Skin epidermis (tissue), 12 donors: ENCODE results near the gene PRDM16.

Source experiments
- H3K27ac ChIP-seq, 21 experiments: fragments of 200-600 bp; sonication (generic) in 11 of 21; one replicate each; pipeline ENCODE4 v1.5.0; 2020; ENCODE audit warnings: mild to moderate bottlenecking in 3 of 21, inconsistent platforms in 2 of 21, moderate library complexity in 2 of 21
- H3K4me3 ChIP-seq, 7 experiments: fragments of 200-600 bp; sonication (generic) in 2 of 7; one replicate each; pipeline ENCODE4 v1.5.0; 2020; ENCODE audit warnings: inconsistent platforms in 2 of 7, mild to moderate bottlenecking in 2 of 7, moderate library complexity in 1 of 7

The PRDM16 gene

GRCh38 chr1:3363756-3364155 lies 294.8 kb downstream of the PRDM16 start:
- H3K27ac ChIP-seq: no peak overlapping the region
- no peak overlapping the region for H3K4me3 ChIP-seq

- no peak overlapping the region for H3K27ac ChIP-seq
- no peak overlapping the region for H3K4me3 ChIP-seq
Observed at GRCh38 chr1:3364551-3364950, 295.5 kb downstream of the PRDM16 start.

- H3K27ac ChIP-seq: no peak overlapping the region
Observed at GRCh38 chr1:3364983-3365382, 296.0 kb downstream of the PRDM16 start.

GRCh38 chr1:3365523-3366125 lies 296.6 kb downstream of the PRDM16 start:
- H3K27ac ChIP-seq: no peak overlapping the region
- H3K4me3 ChIP-seq: no peak overlapping the region

More at GRCh38 chr1:3364983-3365382, 296.0 kb downstream of the PRDM16 start:
- H3K4me3 ChIP-seq: no peak overlapping the region

GRCh38 chr1:3366126-3367051 lies 297.4 kb downstream of the PRDM16 start:
- H3K27ac ChIP-seq: no peak overlapping the region

GRCh38 chr1:3367376-3367775 lies 298.4 kb downstream of the PRDM16 start:
- Histone ChIP-seq H3K27ac (no peak overlapping the region), H3K4me3 (no peak overlapping the region)

More at GRCh38 chr1:3366126-3367051, 297.4 kb downstream of the PRDM16 start:
- H3K4me3 ChIP-seq: no peak overlapping the region

GRCh38 chr1:3368059-3368458 lies 299.1 kb downstream of the PRDM16 start:
- H3K4me3 ChIP-seq: no peak overlapping the region
- H3K27ac ChIP-seq: peak overlapping the region in 2 of 21 experiments; percentile 49 to 53

GRCh38 chr1:3368711-3369445 lies 299.9 kb downstream of the PRDM16 start:
- Histone ChIP-seq H3K4me3 (no peak overlapping the region), H3K27ac (peak overlapping the region in 5 of 21 experiments; percentile 10 to 69 (median 49))

GRCh38 chr1:3369446-3370076 lies 300.6 kb downstream of the PRDM16 start:
- Histone ChIP-seq H3K4me3 (no peak overlapping the region), H3K27ac (peak overlapping the region in 5 of 21 experiments; percentile 8 to 69 (median 14))

- H3K4me3 ChIP-seq: no peak overlapping the region
- peak overlapping the region in 1 of 21 experiments; percentile 67 for H3K27ac ChIP-seq
Observed at GRCh38 chr1:3370856-3371703, 302.1 kb downstream of the PRDM16 start.

- Histone ChIP-seq H3K4me3 (no peak overlapping the region), H3K27ac (no peak overlapping the region)
Observed at GRCh38 chr1:3372317-3372716, 303.3 kb downstream of the PRDM16 start.

- H3K27ac ChIP-seq: no peak overlapping the region
- no peak overlapping the region for H3K4me3 ChIP-seq
Observed at GRCh38 chr1:3373175-3373574, 304.2 kb downstream of the PRDM16 start.

GRCh38 chr1:3373700-3374405 lies 304.9 kb downstream of the PRDM16 start:
- Histone ChIP-seq H3K27ac (no peak overlapping the region), H3K4me3 (no peak overlapping the region)

- Histone ChIP-seq H3K4me3 (no peak overlapping the region), H3K27ac (no peak overlapping the region)
Observed at GRCh38 chr1:3375245-3375644, 306.2 kb downstream of the PRDM16 start.

DNA sequence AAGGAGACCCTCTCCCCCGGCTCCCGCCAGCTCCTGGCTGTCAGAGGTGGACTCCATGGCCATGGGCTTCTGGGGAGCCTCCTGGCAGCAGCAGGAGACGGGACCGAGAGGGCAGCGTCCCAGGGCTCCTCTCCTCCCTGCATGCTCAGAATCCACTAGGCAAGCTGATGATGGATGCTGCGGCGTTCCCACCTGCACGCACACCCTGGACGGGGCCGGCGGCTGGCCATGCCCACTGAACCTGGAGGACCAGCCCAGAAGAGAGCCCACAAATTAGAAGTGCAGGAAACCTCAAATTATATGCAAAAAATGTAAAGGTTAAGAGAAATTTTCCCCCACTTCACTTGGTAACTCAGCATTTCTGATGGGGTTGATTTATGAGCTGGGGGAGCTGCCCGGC lies 308.2 kb downstream of the PRDM16 start:
- no peak overlapping the region for H3K27ac ChIP-seq
- H3K4me3 ChIP-seq: no peak overlapping the region

GRCh38 chr1:3377604-3378279 lies 308.7 kb downstream of the PRDM16 start:
- Histone ChIP-seq H3K27ac (no peak overlapping the region), H3K4me3 (no peak overlapping the region)

DNA sequence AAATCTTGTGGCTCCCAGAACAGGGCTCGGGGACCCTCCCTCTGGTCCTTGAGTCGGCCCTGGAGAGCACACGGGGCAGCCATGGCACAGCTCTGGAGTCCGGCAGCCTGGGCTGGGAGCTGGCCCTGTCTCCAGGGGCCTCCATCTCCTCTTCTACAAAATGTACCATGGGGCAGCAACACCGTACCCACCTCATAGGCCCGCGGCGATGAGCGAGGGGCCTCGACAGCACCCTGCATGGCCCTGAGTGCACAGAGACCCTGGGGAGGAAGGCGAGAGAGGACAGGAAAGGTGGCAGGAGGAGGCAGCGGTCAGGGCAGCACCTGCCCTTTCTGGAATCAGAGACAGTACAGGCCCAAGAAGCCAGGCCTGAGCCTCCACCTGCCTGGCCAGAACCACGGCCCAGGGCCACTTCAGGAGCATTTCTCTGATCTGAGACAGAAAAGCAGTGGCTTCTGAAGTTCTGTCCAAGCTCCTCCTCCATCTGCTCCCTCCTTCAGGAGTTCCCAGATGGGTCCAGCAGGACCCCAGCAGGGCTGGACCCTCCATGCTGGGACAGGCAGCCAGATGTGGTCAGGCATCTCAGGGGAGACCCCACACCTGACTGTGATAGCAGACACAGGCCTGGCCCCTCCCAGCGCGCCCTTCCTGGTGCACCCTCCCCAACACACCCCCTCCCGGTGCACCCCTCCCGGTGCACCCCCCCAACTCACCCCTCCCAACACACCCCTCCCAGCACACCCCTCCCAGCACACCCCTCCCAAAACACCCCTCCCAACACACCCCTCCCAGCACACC lies 309.6 kb downstream of the PRDM16 start:
- Histone ChIP-seq H3K27ac (no peak overlapping the region), H3K4me3 (no peak overlapping the region)
